ENCODE measurements around the gene FAM168A. TPM values are rescaled to one million over a fixed set of nuclear protein-coding genes. Genes with fewer than 3 reads are reported as not detected.
"Not testable (repeated sequence)": the region's sequence is repeated elsewhere in the genome, so short reads cannot be mapped to it uniquely, and the experiment has no call there.

FAM168A gene
- total RNA-seq, 1 donor from 2014 or later, result 13.0 TPM

GRCh38 chr11:73579641-73580434 is 18.1 kb downstream of the FAM168A start:
- no peaks in the 10 kb centered on the region for H3K27me3 ChIP-seq (ENCODE audit: control insufficient read depth in 3 of 3, insufficient read depth in 3 of 3, low read length in 3 of 3)
- no peaks in the 10 kb centered on the region for H3K36me3 ChIP-seq (ENCODE audit: control insufficient read depth in 3 of 3, insufficient read depth in 3 of 3, low read length in 3 of 3)
- H3K27ac ChIP-seq (ENCODE audit: low read depth, low read length), result no peak overlapping the region
- no peak overlapping the region for H3K4me3 ChIP-seq (ENCODE audit: low read length in 3 of 3)
- peaks cover 2 to 10% (median 2%) of the 10 kb centered on the region in 3 donors for H3K4me1 ChIP-seq (ENCODE audit: control insufficient read depth in 3 of 3, insufficient read depth in 3 of 3, low read length in 3 of 3)
- no peaks in the 10 kb centered on the region for H3K9me3 ChIP-seq (ENCODE audit: control insufficient read depth in 3 of 3, low read length in 3 of 3)
- no peak overlapping the region for H3K9ac ChIP-seq (ENCODE audit: low read depth in 1 of 3, low read length in 3 of 3)

GRCh38 chr11:73578592-73579185 is 19.2 kb downstream of the FAM168A start:
- Histone ChIP-seq H3K9ac (ENCODE audit: low read depth in 1 of 3, low read length in 3 of 3) (no peak overlapping the region), H3K4me1 (ENCODE audit: control insufficient read depth in 3 of 3, insufficient read depth in 3 of 3, low read length in 3 of 3) (peaks cover 2 to 13% (median 2%) of the 10 kb centered on the region in 3 donors), H3K9me3 (ENCODE audit: control insufficient read depth in 3 of 3, low read length in 3 of 3) (no peaks in the 10 kb centered on the region), H3K27me3 (ENCODE audit: control insufficient read depth in 3 of 3, insufficient read depth in 3 of 3, low read length in 3 of 3) (no peaks in the 10 kb centered on the region), H3K4me3 (ENCODE audit: low read length in 3 of 3) (no peak overlapping the region), H3K36me3 (ENCODE audit: control insufficient read depth in 3 of 3, insufficient read depth in 3 of 3, low read length in 3 of 3) (no peaks in the 10 kb centered on the region), H3K27ac (ENCODE audit: low read depth, low read length) (no peak overlapping the region)

GRCh38 chr11:73577496-73577917 is 20.4 kb downstream of the FAM168A start:
- no peaks in the 10 kb centered on the region for H3K9me3 ChIP-seq (ENCODE audit: control insufficient read depth in 3 of 3, low read length in 3 of 3)
- H3K4me1 ChIP-seq (ENCODE audit: control insufficient read depth in 3 of 3, insufficient read depth in 3 of 3, low read length in 3 of 3), result peaks cover 0 to 12% (median 2%) of the 10 kb centered on the region in 3 donors
- H3K36me3 ChIP-seq (ENCODE audit: control insufficient read depth in 3 of 3, insufficient read depth in 3 of 3, low read length in 3 of 3), result no peaks in the 10 kb centered on the region
- H3K9ac ChIP-seq (ENCODE audit: low read depth in 1 of 3, low read length in 3 of 3), result no peak overlapping the region
- no peak overlapping the region for H3K4me3 ChIP-seq (ENCODE audit: low read length in 3 of 3)
- no peaks in the 10 kb centered on the region for H3K27me3 ChIP-seq (ENCODE audit: control insufficient read depth in 3 of 3, insufficient read depth in 3 of 3, low read length in 3 of 3)
- no peak overlapping the region for H3K27ac ChIP-seq (ENCODE audit: low read depth, low read length)

- no peaks in the 10 kb centered on the region for H3K27me3 ChIP-seq (ENCODE audit: control insufficient read depth in 3 of 3, insufficient read depth in 3 of 3, low read length in 3 of 3)
- no peak overlapping the region for H3K27ac ChIP-seq (ENCODE audit: low read depth, low read length)
- no peaks in the 10 kb centered on the region for H3K9me3 ChIP-seq (ENCODE audit: control insufficient read depth in 3 of 3, low read length in 3 of 3)
- H3K4me3 ChIP-seq (ENCODE audit: low read length in 3 of 3), result no peak overlapping the region
- no peaks in the 10 kb centered on the region for H3K36me3 ChIP-seq (ENCODE audit: control insufficient read depth in 3 of 3, insufficient read depth in 3 of 3, low read length in 3 of 3)
- no peak overlapping the region for H3K9ac ChIP-seq (ENCODE audit: low read depth in 1 of 3, low read length in 3 of 3)
- peaks cover 0 to 12% (median 2%) of the 10 kb centered on the region in 3 donors for H3K4me1 ChIP-seq (ENCODE audit: control insufficient read depth in 3 of 3, insufficient read depth in 3 of 3, low read length in 3 of 3)
Observed at GRCh38 chr11:73576185-73576614, 21.7 kb downstream of the FAM168A start.

DNA sequence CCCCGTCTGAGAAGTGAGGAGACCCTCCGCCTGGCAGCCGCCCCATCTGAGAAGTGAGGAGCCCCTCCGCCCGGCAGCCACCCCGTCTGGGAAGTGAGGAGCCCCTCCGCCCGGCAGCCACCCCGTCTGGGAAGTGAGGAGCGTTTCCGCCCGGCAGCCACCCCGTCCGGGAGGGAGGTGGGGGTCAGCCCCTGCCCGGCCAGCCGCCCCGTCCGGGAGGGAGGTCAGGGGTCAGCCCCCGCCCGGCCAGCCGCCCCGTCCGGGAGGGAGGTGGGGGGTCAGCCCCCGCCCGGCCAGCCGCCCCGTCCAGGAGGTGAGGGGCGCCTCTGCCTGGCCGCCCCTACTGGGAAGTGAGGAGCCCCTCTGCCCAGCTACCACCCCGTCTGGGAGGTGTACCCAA is 25.9 kb downstream of the FAM168A start:
- not testable (repeated sequence) for H3K27me3 ChIP-seq (ENCODE audit: control insufficient read depth in 3 of 3, insufficient read depth in 3 of 3, low read length in 3 of 3); H3K9me3 ChIP-seq (ENCODE audit: control insufficient read depth in 3 of 3, low read length in 3 of 3); H3K4me1 ChIP-seq (ENCODE audit: control insufficient read depth in 3 of 3, insufficient read depth in 3 of 3, low read length in 3 of 3); H3K27ac ChIP-seq (ENCODE audit: low read depth, low read length); H3K4me3 ChIP-seq (ENCODE audit: low read length in 3 of 3); H3K9ac ChIP-seq (ENCODE audit: low read depth in 1 of 3, low read length in 3 of 3); H3K36me3 ChIP-seq (ENCODE audit: control insufficient read depth in 3 of 3, insufficient read depth in 3 of 3, low read length in 3 of 3)

DNA sequence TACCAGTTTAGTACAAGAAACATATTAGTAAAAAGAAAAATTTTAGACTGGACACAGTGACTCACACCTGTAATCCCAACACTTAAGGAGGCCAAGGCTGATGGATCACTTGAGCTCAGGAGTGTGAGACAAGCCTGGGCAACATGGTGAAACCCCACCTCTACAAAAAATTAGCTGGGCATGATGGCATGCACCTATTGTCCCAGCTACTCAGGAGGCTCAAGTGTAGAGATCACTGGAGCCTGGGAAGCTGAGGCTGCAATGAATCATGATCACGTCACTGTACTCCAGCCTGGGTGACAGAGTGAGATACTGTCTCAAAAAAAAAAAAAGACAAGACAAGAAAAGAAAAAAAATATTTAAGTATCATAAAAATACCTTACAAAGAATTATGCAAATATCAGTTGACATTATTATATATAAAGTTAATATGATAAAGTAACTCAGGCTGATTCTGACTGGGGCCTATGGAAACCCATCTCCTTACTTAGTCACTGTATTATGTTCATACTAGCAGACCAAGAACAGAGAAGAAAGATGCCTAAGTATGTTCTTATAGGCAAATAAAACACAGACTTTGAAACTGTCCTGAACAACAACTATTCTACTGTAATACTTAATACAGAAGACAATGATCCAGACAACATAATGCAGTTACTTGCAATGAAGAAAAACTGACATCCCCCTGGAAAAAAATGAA is 27.3 kb downstream of the FAM168A start:
- Histone ChIP-seq H3K27ac (ENCODE audit: low read depth, low read length) (no peak overlapping the region), H3K27me3 (ENCODE audit: control insufficient read depth in 3 of 3, insufficient read depth in 3 of 3, low read length in 3 of 3) (no peaks in the 10 kb centered on the region)

DNA sequence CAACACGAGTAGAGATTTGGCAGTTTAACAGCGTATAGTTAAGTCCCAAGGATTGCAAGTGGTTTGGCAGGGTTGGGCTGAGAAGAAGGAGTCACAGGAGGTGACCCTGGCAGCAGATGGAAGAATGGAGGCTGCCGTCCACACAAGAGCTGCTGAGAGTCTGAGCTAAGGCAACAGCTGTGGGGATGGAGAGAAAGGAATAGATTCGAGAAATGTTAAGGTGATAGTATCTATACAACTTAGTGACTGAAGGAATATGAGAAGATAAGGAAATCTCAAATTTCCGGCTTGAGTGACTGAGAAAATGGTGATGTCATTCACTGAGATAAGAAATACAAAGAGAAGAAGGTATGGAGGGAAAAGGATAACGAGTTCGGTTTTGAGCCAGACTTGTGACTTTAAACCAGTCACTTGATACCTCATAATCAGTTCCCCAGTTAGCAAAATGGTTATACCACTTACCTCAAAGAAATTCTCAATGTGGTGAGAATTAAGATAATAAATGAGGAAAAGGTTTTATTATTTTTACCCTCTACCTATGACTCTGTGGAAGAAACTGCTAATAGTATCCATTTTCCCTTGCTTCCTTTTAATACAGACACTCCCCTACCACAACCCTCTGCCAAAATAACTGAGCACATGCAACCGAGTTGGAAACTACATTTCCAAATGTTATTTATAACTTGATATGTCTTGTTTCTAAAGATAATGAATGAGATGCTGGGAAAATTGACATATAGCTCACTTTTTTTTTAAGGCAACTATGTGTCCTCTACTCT is 30.7 kb downstream of the FAM168A start:
- Histone ChIP-seq H3K27me3 (ENCODE audit: control insufficient read depth in 3 of 3, insufficient read depth in 3 of 3, low read length in 3 of 3) (no peaks in the 10 kb centered on the region), H3K9ac (ENCODE audit: low read depth in 1 of 3, low read length in 3 of 3) (no peak overlapping the region), H3K27ac (ENCODE audit: low read depth, low read length) (peak overlapping the region; percentile 37), H3K4me3 (ENCODE audit: low read length in 3 of 3) (peak overlapping the region in 1 of 3 donors; percentile 11), H3K4me1 (ENCODE audit: control insufficient read depth in 3 of 3, insufficient read depth in 3 of 3, low read length in 3 of 3) (peaks cover 7 to 14% (median 8%) of the 10 kb centered on the region in 3 donors), H3K9me3 (ENCODE audit: control insufficient read depth in 3 of 3, low read length in 3 of 3) (no peaks in the 10 kb centered on the region), H3K36me3 (ENCODE audit: control insufficient read depth in 3 of 3, insufficient read depth in 3 of 3, low read length in 3 of 3) (no peaks in the 10 kb centered on the region)

More for the DNA sequence above, 27.3 kb downstream of the FAM168A start:
- H3K4me3 ChIP-seq (ENCODE audit: low read length in 3 of 3), result no peak overlapping the region
- H3K36me3 ChIP-seq (ENCODE audit: control insufficient read depth in 3 of 3, insufficient read depth in 3 of 3, low read length in 3 of 3), result no peaks in the 10 kb centered on the region
- peaks cover 7 to 13% (median 8%) of the 10 kb centered on the region in 3 donors for H3K4me1 ChIP-seq (ENCODE audit: control insufficient read depth in 3 of 3, insufficient read depth in 3 of 3, low read length in 3 of 3)
- H3K9ac ChIP-seq (ENCODE audit: low read depth in 1 of 3, low read length in 3 of 3), result no peak overlapping the region
- H3K9me3 ChIP-seq (ENCODE audit: control insufficient read depth in 3 of 3, low read length in 3 of 3), result no peaks in the 10 kb centered on the region

- H3K27ac ChIP-seq (ENCODE audit: low read depth, low read length), result peak overlapping the region; percentile 37
- H3K4me1 ChIP-seq (ENCODE audit: control insufficient read depth in 3 of 3, insufficient read depth in 3 of 3, low read length in 3 of 3), result peaks cover 7 to 14% (median 8%) of the 10 kb centered on the region in 3 donors
- H3K27me3 ChIP-seq (ENCODE audit: control insufficient read depth in 3 of 3, insufficient read depth in 3 of 3, low read length in 3 of 3), result no peaks in the 10 kb centered on the region
- no peaks in the 10 kb centered on the region for H3K36me3 ChIP-seq (ENCODE audit: control insufficient read depth in 3 of 3, insufficient read depth in 3 of 3, low read length in 3 of 3)
- no peak overlapping the region for H3K4me3 ChIP-seq (ENCODE audit: low read length in 3 of 3)
- H3K9ac ChIP-seq (ENCODE audit: low read depth in 1 of 3, low read length in 3 of 3), result no peak overlapping the region
- no peaks in the 10 kb centered on the region for H3K9me3 ChIP-seq (ENCODE audit: control insufficient read depth in 3 of 3, low read length in 3 of 3)
Observed at GRCh38 chr11:73566422-73566821, 31.5 kb downstream of the FAM168A start.

- no peaks in the 10 kb centered on the region for H3K9me3 ChIP-seq (ENCODE audit: control insufficient read depth in 3 of 3, low read length in 3 of 3)
- H3K27me3 ChIP-seq (ENCODE audit: control insufficient read depth in 3 of 3, insufficient read depth in 3 of 3, low read length in 3 of 3), result no peaks in the 10 kb centered on the region
Observed at GRCh38 chr11:73565804-73566203, 32.1 kb downstream of the FAM168A start.

More at GRCh38 chr11:73565804-73566203, 32.1 kb downstream of the FAM168A start:
- H3K4me3 ChIP-seq (ENCODE audit: low read length in 3 of 3), result no peak overlapping the region
- no peak overlapping the region for H3K9ac ChIP-seq (ENCODE audit: low read depth in 1 of 3, low read length in 3 of 3)
- H3K27ac ChIP-seq (ENCODE audit: low read depth, low read length), result no peak overlapping the region
- H3K36me3 ChIP-seq (ENCODE audit: control insufficient read depth in 3 of 3, insufficient read depth in 3 of 3, low read length in 3 of 3), result no peaks in the 10 kb centered on the region
- H3K4me1 ChIP-seq (ENCODE audit: control insufficient read depth in 3 of 3, insufficient read depth in 3 of 3, low read length in 3 of 3), result peaks cover 7 to 14% (median 8%) of the 10 kb centered on the region in 3 donors
